Esophagus squamous epithelium (tissue), 4 donors: ENCODE data around the gene CYSLTR2.

Experiments
- POLR2A ChIP-seq, 4 donors: fragments of 450-650 bp; IDR thresholded peaks; one replicate each; pipeline ENCODE4 v1.6.1; 2017; ENCODE audit warnings: antibody characterized with exemption in 4 of 4, mild to moderate bottlenecking in 4 of 4, moderate library complexity in 3 of 4
- TF ChIP-seq, protein P1 (sequence below), 6 experiments: fragments of 450-650 bp in 4 of 6; fragments of 200-600 bp in 2 of 6; sonication (generic) in 2 of 6; IDR thresholded peaks; one replicate each; pipeline ENCODE4 v1.5.1; 2016 to 2019; ENCODE audit warnings: antibody characterized with exemption in 6 of 6, mild to moderate bottlenecking in 4 of 6, moderate library complexity in 4 of 6

DNA sequence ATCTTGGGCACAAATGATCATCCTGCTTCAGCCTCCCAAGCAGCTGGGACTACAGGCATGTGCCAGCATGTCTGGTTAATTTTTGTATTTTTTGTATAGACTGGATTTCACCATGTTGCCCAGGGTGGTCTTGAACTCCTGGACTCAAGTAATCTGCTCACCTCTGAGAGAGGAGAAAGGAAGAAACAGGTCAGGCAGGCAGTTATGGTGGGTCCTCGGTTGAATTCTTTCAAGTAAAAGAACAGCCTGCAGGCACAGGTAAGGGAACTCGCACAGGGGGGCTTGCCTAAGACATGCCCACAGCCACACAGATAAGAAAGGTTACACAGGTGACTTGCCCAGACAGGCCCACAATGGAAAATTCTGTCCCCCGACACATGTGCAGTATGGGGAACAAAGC lies 34.8 kb upstream of the CYSLTR2 start:
- TF ChIP-seq, protein P1, sequence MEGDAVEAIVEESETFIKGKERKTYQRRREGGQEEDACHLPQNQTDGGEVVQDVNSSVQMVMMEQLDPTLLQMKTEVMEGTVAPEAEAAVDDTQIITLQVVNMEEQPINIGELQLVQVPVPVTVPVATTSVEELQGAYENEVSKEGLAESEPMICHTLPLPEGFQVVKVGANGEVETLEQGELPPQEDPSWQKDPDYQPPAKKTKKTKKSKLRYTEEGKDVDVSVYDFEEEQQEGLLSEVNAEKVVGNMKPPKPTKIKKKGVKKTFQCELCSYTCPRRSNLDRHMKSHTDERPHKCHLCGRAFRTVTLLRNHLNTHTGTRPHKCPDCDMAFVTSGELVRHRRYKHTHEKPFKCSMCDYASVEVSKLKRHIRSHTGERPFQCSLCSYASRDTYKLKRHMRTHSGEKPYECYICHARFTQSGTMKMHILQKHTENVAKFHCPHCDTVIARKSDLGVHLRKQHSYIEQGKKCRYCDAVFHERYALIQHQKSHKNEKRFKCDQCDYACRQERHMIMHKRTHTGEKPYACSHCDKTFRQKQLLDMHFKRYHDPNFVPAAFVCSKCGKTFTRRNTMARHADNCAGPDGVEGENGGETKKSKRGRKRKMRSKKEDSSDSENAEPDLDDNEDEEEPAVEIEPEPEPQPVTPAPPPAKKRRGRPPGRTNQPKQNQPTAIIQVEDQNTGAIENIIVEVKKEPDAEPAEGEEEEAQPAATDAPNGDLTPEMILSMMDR (IDR thresholded peaks at IDR 0.05), result no peak
- no peak for TF ChIP-seq POLR2A (IDR thresholded peaks at IDR 0.05)
